Body of pancreas (tissue), 4 donors: ENCODE results near the gene CCDC148.
"Not testable (repeated sequence)": the region's sequence is repeated elsewhere in the genome, so short reads cannot be mapped to it uniquely, and the experiment has no call there.

Experiments used
- POLR2A ChIP-seq, 3 donors: fragments of 450-650 bp; IDR thresholded peaks; one replicate each; pipeline ENCODE4 v1.6.1; 2016; ENCODE audit warnings: antibody characterized with exemption in 3 of 3, mild to moderate bottlenecking in 2 of 3
- TF ChIP-seq, protein P1 (sequence below), 7 experiments: fragments of 450-650 bp in 4 of 7; fragments of 200-600 bp in 3 of 7; sonication (generic) in 3 of 7; IDR thresholded peaks; one replicate each; pipeline ENCODE4 v1.5.1; 2016 to 2019; ENCODE audit warnings: antibody characterized with exemption in 7 of 7

DNA sequence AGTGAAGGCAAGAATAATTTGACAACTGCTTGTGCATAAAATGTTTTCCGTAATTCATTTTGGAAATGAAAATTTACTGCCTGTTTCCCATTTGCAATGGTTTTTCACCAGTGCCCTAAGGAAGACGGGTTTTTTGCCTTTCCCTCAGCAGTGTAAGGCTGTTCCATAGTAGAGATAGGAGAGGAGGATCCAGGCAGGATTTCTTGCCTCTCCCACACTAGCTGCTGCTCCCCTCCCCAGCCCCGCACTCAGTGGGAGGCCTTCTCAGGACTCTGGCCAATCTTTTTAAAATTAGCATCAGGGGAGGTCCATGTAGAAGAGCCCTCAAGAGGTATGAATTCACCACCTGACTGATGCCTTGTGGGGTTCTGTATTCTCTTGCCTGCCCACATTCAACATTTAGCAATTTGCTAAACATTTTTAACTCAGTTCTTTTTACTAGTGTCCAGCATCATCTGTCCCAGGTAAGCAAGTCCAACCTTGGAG, 18.0 kb upstream of the CCDC148 start:
- TF ChIP-seq, protein P1, sequence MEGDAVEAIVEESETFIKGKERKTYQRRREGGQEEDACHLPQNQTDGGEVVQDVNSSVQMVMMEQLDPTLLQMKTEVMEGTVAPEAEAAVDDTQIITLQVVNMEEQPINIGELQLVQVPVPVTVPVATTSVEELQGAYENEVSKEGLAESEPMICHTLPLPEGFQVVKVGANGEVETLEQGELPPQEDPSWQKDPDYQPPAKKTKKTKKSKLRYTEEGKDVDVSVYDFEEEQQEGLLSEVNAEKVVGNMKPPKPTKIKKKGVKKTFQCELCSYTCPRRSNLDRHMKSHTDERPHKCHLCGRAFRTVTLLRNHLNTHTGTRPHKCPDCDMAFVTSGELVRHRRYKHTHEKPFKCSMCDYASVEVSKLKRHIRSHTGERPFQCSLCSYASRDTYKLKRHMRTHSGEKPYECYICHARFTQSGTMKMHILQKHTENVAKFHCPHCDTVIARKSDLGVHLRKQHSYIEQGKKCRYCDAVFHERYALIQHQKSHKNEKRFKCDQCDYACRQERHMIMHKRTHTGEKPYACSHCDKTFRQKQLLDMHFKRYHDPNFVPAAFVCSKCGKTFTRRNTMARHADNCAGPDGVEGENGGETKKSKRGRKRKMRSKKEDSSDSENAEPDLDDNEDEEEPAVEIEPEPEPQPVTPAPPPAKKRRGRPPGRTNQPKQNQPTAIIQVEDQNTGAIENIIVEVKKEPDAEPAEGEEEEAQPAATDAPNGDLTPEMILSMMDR (IDR thresholded peaks at IDR 0.05) = not testable (repeated sequence)
- TF ChIP-seq POLR2A (IDR thresholded peaks at IDR 0.05) = not testable (repeated sequence)
